SU-DHL-6 (cell line): Measurements from ENCODE around the gene USO1.

Experiments used
- EZH2phosphoT487 ChIP-seq: fragments of 200-600 bp; sonication (generic), shearing (Covaris generic); conservative IDR thresholded peaks from 2 replicates; pipeline ENCODE4 v1.6.1; 2018; ENCODE audit warnings: mild to moderate bottlenecking, antibody characterized with exemption, low read length, moderate library complexity, mixed read lengths
- TF ChIP-seq, protein P1 (sequence below): fragments of 200-600 bp; sonication (generic); IDR thresholded peaks from one replicate; pipeline ENCODE4 v1.5.1; 2017; ENCODE audit warnings: antibody characterized with exemption, mild to moderate bottlenecking, low read length, moderate library complexity; ENCODE audit not compliant: insufficient read depth, poor library complexity, severe bottlenecking

DNA sequence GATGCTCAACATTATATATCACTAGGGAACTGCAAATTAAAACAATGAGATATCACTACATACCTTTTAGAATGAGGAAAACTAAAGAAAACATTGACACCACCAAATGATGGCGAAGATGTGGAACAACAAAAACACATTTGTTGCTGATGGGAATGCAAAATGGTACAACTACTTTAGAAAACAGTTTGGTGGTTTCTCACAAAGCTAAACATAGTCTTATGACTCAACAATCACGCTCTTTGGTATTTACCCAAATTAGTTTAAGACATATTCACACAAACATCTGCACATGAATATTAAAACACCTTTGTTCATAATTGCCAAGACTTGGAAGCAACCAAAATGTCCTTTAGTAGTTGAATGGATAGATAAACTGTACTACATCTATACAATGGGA is 53.2 kb downstream of the USO1 start:
- TF ChIP-seq, protein P1, sequence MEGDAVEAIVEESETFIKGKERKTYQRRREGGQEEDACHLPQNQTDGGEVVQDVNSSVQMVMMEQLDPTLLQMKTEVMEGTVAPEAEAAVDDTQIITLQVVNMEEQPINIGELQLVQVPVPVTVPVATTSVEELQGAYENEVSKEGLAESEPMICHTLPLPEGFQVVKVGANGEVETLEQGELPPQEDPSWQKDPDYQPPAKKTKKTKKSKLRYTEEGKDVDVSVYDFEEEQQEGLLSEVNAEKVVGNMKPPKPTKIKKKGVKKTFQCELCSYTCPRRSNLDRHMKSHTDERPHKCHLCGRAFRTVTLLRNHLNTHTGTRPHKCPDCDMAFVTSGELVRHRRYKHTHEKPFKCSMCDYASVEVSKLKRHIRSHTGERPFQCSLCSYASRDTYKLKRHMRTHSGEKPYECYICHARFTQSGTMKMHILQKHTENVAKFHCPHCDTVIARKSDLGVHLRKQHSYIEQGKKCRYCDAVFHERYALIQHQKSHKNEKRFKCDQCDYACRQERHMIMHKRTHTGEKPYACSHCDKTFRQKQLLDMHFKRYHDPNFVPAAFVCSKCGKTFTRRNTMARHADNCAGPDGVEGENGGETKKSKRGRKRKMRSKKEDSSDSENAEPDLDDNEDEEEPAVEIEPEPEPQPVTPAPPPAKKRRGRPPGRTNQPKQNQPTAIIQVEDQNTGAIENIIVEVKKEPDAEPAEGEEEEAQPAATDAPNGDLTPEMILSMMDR = no peak
- TF ChIP-seq EZH2phosphoT487 = no peak
